ENCODE measurements around the gene MLLT6.

- TF ChIP-seq CTCF (IDR thresholded peaks at IDR 0.05 in 4 of 5, conservative IDR thresholded peaks at IDR 0.05 in 1 of 5), result no peak
- TF ChIP-seq POLR2A (IDR thresholded peaks at IDR 0.05), result no peak
Observed at GRCh38 chr17:38729368-38729885, 24.4 kb downstream of the MLLT6 start.

All from gastrocnemius medialis (tissue), 4 donors.